ENCODE measurements around the gene BRD3OS. TPM values are rescaled to one million over a fixed set of nuclear protein-coding genes. Genes with fewer than 3 reads are reported as not detected.

The BRD3OS gene
- total and polyA plus RNA-seq, 7 donors: 3.9 to 19.4 (median 11.7) TPM

DNA sequence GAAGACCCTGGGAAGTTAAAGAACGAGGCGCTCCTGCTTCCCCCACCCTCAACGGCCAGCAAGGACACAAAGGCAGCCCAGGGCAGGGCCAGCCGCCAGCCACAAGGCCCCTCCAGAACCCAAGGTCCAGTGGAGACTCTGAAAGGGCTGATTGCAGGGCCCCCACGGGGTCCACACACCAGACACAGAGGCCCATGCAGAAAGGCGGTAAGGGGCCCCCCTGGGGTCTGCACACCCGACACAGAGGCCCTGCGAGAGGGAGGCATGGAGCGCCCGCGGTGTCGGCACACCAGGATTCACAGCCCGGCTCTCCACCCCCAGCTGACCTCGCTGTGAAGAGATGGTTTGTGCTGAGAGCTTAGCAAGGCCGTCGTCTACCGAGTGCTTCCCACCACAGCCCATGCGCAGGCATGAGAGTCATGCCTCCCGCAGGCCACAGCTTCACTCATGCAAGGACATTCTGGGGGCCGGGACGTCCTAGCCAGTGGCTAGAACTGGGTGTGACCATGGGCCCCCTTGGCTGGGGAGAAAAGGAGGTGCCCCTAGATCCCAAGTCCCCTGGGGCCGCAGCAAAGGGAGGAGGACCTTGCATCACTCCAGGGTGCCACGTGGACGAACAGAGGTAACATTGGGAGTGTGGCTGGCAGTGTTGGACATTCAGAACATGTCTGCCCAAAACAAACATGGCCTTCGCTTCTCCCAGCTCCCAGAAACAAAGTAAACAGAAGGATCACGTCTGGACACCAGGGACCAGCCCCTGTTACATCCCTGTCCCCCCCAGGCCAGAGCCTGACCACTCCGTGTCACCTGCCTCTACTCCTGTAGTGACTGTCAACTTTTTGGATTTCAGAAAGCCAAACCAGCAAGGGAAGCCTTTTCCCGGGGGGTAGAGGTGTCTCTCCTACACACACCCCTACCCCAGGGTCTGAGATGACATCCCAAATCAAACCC lies 32.7 kb downstream of the BRD3OS start:
- Histone ChIP-seq H3K27ac (no peak overlapping the region), H3K27me3 (no peaks in the 10 kb centered on the region), H3K4me1 (peaks cover 0 to 84% (median 82%) of the 10 kb centered on the region in 4 donors), H3K36me3 (peaks cover 1 to 6% (median 3%) of the 10 kb centered on the region in 4 donors), H3K9me3 (no peaks in the 10 kb centered on the region), H3K4me3 (no peak overlapping the region)
- TF ChIP-seq POLR2A (IDR thresholded peaks at IDR 0.05) (no peak), POLR2AphosphoS5 (IDR thresholded peaks at IDR 0.05) (no peak), EP300 (IDR thresholded peaks at IDR 0.05) (no peak)
- TF ChIP-seq, protein P1, sequence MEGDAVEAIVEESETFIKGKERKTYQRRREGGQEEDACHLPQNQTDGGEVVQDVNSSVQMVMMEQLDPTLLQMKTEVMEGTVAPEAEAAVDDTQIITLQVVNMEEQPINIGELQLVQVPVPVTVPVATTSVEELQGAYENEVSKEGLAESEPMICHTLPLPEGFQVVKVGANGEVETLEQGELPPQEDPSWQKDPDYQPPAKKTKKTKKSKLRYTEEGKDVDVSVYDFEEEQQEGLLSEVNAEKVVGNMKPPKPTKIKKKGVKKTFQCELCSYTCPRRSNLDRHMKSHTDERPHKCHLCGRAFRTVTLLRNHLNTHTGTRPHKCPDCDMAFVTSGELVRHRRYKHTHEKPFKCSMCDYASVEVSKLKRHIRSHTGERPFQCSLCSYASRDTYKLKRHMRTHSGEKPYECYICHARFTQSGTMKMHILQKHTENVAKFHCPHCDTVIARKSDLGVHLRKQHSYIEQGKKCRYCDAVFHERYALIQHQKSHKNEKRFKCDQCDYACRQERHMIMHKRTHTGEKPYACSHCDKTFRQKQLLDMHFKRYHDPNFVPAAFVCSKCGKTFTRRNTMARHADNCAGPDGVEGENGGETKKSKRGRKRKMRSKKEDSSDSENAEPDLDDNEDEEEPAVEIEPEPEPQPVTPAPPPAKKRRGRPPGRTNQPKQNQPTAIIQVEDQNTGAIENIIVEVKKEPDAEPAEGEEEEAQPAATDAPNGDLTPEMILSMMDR (IDR thresholded peaks at IDR 0.05): no peak
- WGBS, 2 donors: 85 to 86% methylated on average over 28 of the region's 28 CpGs
- peak; percentile 55 for DNase-seq
- intact Hi-C loops (cut with DNase I): no loop called here

DNA sequence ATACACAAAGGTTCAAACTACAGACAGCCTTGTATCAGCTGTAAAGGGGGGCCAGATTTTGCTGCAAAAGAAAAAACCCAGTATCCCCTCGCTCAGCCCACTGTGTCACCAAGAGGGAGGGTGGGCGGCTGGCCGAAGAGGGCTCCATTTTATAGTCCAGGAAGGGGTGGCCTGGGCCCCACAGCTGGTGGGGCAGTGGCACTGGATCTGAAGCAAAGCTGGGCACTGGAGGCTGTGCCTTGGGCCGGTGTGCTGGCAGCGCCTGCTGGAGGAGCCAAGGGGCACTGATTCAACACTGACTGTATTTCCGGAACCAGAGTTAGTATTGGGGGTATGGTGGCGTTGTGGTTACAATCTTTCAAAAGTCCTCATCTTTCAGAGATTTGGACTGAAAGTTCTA lies 33.4 kb downstream of the BRD3OS start:
- WGBS, 2 donors: 82 to 88% methylated on average over 7 of the region's 7 CpGs
- Histone ChIP-seq H3K9me3 (no peaks in the 10 kb centered on the region), H3K36me3 (no peaks in the 10 kb centered on the region), H3K4me3 (no peak overlapping the region), H3K27me3 (no peaks in the 10 kb centered on the region), H3K4me1 (peaks cover 0 to 91% (median 89%) of the 10 kb centered on the region in 4 donors), H3K27ac (no peak overlapping the region)
- TF ChIP-seq EP300 (IDR thresholded peaks at IDR 0.05) (no peak), POLR2A (IDR thresholded peaks at IDR 0.05) (no peak), POLR2AphosphoS5 (IDR thresholded peaks at IDR 0.05) (no peak)
- TF ChIP-seq, protein P1 (IDR thresholded peaks at IDR 0.05): no peak
- intact Hi-C loops (cut with DNase I): no loop called here
- DNase-seq: peak; percentile 34

DNA sequence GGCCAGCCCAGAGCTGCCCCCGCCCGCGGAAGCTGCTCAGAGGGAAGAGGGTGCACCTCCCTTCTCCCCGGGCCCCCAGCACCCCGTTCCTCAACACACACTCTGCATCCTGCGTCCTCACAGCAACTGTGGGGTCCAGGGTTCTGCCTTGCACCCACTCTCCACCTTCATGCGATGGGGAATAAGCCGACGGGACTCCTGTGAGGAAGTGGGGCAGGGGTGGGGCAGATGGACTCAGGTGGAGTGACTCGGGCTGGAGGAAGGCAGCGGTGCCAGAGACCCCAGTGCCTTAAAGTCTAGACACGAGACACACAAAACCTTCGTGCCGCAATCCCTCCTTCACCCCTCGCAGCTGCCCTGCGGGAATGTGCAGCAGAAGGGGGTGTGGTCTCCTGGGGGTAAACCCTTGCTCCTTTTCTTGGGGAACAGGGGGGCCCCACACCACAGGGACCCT lies 33.9 kb downstream of the BRD3OS start:
- WGBS, 2 donors: 88 to 90% methylated on average over 16 of the region's 16 CpGs
- H3K27me3 ChIP-seq: no peaks in the 10 kb centered on the region
- H3K36me3 ChIP-seq: no peaks in the 10 kb centered on the region
- H3K27ac ChIP-seq: no peak overlapping the region
- H3K9me3 ChIP-seq: no peaks in the 10 kb centered on the region
- no peak for TF ChIP-seq POLR2A (IDR thresholded peaks at IDR 0.05)
- no peak for TF ChIP-seq POLR2AphosphoS5 (IDR thresholded peaks at IDR 0.05)
- no peak for TF ChIP-seq EP300 (IDR thresholded peaks at IDR 0.05)
- TF ChIP-seq, protein P1 (IDR thresholded peaks at IDR 0.05): no peak
- H3K4me3 ChIP-seq: no peak overlapping the region
- peaks cover 0 to 95% (median 93%) of the 10 kb centered on the region in 4 donors for H3K4me1 ChIP-seq
- DNase-seq: peak; percentile 60
- intact Hi-C loops (cut with DNase I): no loop called here

DNA sequence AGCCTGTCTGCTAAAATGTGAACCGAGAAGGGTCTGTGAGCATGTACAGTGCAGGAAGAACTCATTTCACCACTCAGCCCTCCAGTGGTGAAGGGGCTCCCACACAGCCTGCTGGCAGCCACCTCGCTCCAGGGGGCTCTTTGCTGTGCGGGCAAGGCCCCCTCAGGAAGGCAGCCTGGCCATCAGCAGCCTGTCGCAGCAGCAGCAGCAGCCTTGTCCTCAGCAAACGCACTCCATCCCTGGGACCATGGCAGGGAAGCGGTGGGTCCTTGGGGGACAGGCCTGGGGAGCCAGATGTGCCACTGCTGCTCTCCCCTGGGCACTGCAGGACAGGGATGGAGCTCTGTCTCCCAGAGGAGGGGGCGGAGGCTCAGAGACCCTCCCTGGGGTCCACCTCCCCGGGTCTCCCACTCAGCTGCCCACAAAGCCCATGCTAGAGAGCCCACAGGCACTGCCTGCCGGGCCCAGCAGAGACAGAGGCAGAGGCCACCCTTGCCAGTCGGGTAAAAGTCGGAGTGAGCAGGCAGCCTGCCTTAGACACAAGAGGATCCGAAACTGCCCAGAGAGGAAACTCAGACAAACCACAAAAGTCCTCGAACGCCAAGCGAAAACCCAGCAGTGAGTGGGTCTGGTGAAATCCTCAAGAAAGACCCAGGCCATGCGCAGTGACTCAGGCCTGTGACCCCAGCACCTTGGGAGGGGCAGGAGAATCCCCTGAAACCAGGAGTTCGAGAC lies 34.5 kb downstream of the BRD3OS start:
- peaks cover 0 to 100% (median 93%) of the 10 kb centered on the region in 4 donors for H3K4me1 ChIP-seq
- no peaks in the 10 kb centered on the region for H3K36me3 ChIP-seq
- peak; percentile 67 for DNase-seq
- H3K27me3 ChIP-seq: no peaks in the 10 kb centered on the region
- TF ChIP-seq POLR2AphosphoS5 (IDR thresholded peaks at IDR 0.05): no peak
- no peak for TF ChIP-seq POLR2A (IDR thresholded peaks at IDR 0.05)
- H3K27ac ChIP-seq: no peak overlapping the region
- intact Hi-C loops (cut with DNase I): no loop called here
- 63 to 84% methylated on average over 17 of the region's 17 CpGs for WGBS, 2 donors
- no peak overlapping the region for H3K4me3 ChIP-seq
- no peaks in the 10 kb centered on the region for H3K9me3 ChIP-seq

DNA sequence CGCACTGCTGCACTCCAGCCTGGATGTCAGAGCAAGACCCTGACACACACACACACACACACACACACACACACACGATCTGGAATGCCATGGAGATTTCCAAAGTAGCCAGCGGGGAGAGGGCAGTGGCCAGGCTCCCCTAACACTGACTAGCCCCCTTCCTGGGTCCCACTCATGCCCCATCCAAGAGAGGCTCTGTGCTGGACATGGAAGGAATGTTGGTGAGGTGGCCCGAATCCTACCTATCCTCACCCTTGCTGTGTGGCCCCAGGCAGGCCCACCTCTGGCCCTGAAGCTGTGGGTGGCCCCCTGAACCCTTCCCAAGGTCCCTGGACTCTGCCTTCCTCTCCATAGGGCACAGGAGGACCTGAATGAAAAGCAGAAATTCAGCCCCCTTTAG lies 35.3 kb downstream of the BRD3OS start:
- no peak overlapping the region for H3K4me3 ChIP-seq
- no peak overlapping the region for H3K27ac ChIP-seq
- peak; percentile 48 for DNase-seq
- H3K9me3 ChIP-seq: no peaks in the 10 kb centered on the region
- no peaks in the 10 kb centered on the region for H3K27me3 ChIP-seq
- no peaks in the 10 kb centered on the region for H3K36me3 ChIP-seq
- no peak for TF ChIP-seq POLR2A (IDR thresholded peaks at IDR 0.05)
- no peak for TF ChIP-seq EP300 (IDR thresholded peaks at IDR 0.05)
- TF ChIP-seq, protein P1 (IDR thresholded peaks at IDR 0.05): no peak
- no peak for TF ChIP-seq POLR2AphosphoS5 (IDR thresholded peaks at IDR 0.05)
- H3K4me1 ChIP-seq: peaks cover 0 to 100% (median 93%) of the 10 kb centered on the region in 4 donors
- 73 to 78% methylated on average over 4 of the region's 4 CpGs for WGBS, 2 donors
- intact Hi-C loops (cut with DNase I): no loop called here
